Mesendoderm (in vitro differentiated cells): ENCODE results near the gene ARHGEF17.

Source experiments
- DNase-seq: peaks from one replicate; pipeline ENCODE4 v3.0.0; 2013
- H2AK5ac ChIP-seq: 2 replicates; pipeline ENCODE4 v1.6.1; 2013; ENCODE audit warnings: low read length, inconsistent platforms
- H2BK120ac ChIP-seq: 2 replicates; pipeline ENCODE4 v1.6.1; 2013; ENCODE audit warnings: low read depth, mild to moderate bottlenecking, low read length, moderate library complexity, mixed read lengths
- H2BK15ac ChIP-seq: replicated peaks from 2 replicates; pipeline ENCODE4 v1.6.1; 2013; ENCODE audit warnings: low read depth, mild to moderate bottlenecking, moderate library complexity
- H2BK5ac ChIP-seq: 2 replicates; pipeline ENCODE4 v1.6.1; 2013; ENCODE audit warnings: low read length, inconsistent platforms
- H3K18ac ChIP-seq: 2 replicates; pipeline ENCODE4 v1.6.1; 2013; ENCODE audit warnings: mild to moderate bottlenecking, low read length, mixed read lengths
- H3K23ac ChIP-seq: one replicate; pipeline ENCODE4 v1.6.1; 2013; ENCODE audit warnings: low read length
- H3K27ac ChIP-seq: 2 replicates; pipeline ENCODE4 v1.5.1; 2013; ENCODE audit warnings: low read depth, mild to moderate bottlenecking, inconsistent platforms, low read length, moderate library complexity
- H3K27me3 ChIP-seq: 2 replicates; pipeline ENCODE4 v1.6.1; 2013; ENCODE audit warnings: low read length, control low read depth, mild to moderate bottlenecking, inconsistent platforms; ENCODE audit not compliant: insufficient read depth, poor library complexity
- H3K36me3 ChIP-seq: 2 replicates; pipeline ENCODE4 v1.6.1; 2013; ENCODE audit warnings: low read length, inconsistent platforms; ENCODE audit not compliant: control insufficient read depth, insufficient read depth
- H3K4ac ChIP-seq: one replicate; pipeline ENCODE4 v1.6.1; 2013; ENCODE audit warnings: low read depth, mild to moderate bottlenecking, low read length, moderate library complexity
- H3K4me1 ChIP-seq: 2 replicates; pipeline ENCODE4 v1.6.1; 2013; ENCODE audit warnings: low read depth, low read length, inconsistent platforms; ENCODE audit not compliant: control insufficient read depth
- H3K4me2 ChIP-seq: 2 replicates; pipeline ENCODE4 v1.6.1; 2013; ENCODE audit warnings: low read length
- H3K4me3 ChIP-seq: 2 replicates; pipeline ENCODE4 v1.5.1; 2013; ENCODE audit warnings: mild to moderate bottlenecking, low read length
- H3K56ac ChIP-seq: one replicate; pipeline ENCODE4 v1.6.1; 2013; ENCODE audit warnings: low read length
- H3K79me1 ChIP-seq: 2 replicates; pipeline ENCODE4 v1.6.1; 2013; ENCODE audit warnings: low read length, inconsistent platforms
- H3K79me2 ChIP-seq: 2 replicates; pipeline ENCODE4 v1.6.1; 2013; ENCODE audit warnings: mild to moderate bottlenecking, low read length; ENCODE audit not compliant: control insufficient read depth, insufficient read depth
- H3K9ac ChIP-seq: 2 replicates; pipeline ENCODE4 v1.6.1; 2013; ENCODE audit warnings: low read length, inconsistent platforms
- H4K5ac ChIP-seq: one replicate; pipeline ENCODE4 v1.6.1; 2013; ENCODE audit warnings: low read length
- H4K8ac ChIP-seq: one replicate; pipeline ENCODE4 v1.6.1; 2013; ENCODE audit warnings: low read depth, mild to moderate bottlenecking, control low read depth, low read length, moderate library complexity
- WGBS: extraction: QIAGEN DNeasy Blood & Tissue Kit; methylation state at CpG from one replicate; pipeline ENCODE4 v1.1.7; 2013; ENCODE audit warnings: low lambda C conversion rate, missing lambda C conversion rate; ENCODE audit not compliant: insufficient coverage; ENCODE audit errors: extremely low coverage; 5-methylcytosine and 5-hydroxymethylcytosine counted together

The ARHGEF17 gene

GRCh38 chr11:73283276-73284000 is 24.6 kb upstream of the ARHGEF17 start:
- DNase-seq = no peak
- Histone ChIP-seq H3K56ac (no peak overlapping the region), H3K27me3 (no peaks in the 10 kb centered on the region), H2BK120ac (no peak overlapping the region), H2BK5ac (no peak overlapping the region), H3K79me1 (no peaks in the 10 kb centered on the region), H2AK5ac (no peak overlapping the region), H3K18ac (no peak overlapping the region), H3K79me2 (no peaks in the 10 kb centered on the region), H2BK15ac (no peak overlapping the region), H3K4me2 (no peak overlapping the region), H3K23ac (no peak overlapping the region), H3K27ac (no peak overlapping the region), H4K5ac (no peak overlapping the region), H4K8ac (no peak overlapping the region), H3K4ac (no peak overlapping the region), H3K4me3 (no peak overlapping the region), H3K4me1 (no peaks in the 10 kb centered on the region), H3K9ac (no peak overlapping the region), H3K36me3 (no peaks in the 10 kb centered on the region)
- WGBS = no CpG with 5 or more reads among the region's 10 CpGs

- Histone ChIP-seq H2BK15ac (no peak overlapping the region), H3K79me1 (no peaks in the 10 kb centered on the region), H2BK120ac (no peak overlapping the region), H3K4ac (no peak overlapping the region), H3K56ac (no peak overlapping the region), H3K23ac (no peak overlapping the region), H3K27ac (no peak overlapping the region), H2AK5ac (no peak overlapping the region), H3K27me3 (no peaks in the 10 kb centered on the region), H3K18ac (no peak overlapping the region), H3K9ac (no peak overlapping the region), H2BK5ac (no peak overlapping the region), H3K4me2 (no peak overlapping the region), H3K4me1 (peaks cover under 1% of the 10 kb centered on the region), H3K36me3 (no peaks in the 10 kb centered on the region), H4K8ac (no peak overlapping the region), H4K5ac (no peak overlapping the region), H3K79me2 (no peaks in the 10 kb centered on the region), H3K4me3 (no peak overlapping the region)
- WGBS = no CpG with 5 or more reads among the region's 3 CpGs
- no peak for DNase-seq
Measured at GRCh38 chr11:73284106-73284505, 24.0 kb upstream of the ARHGEF17 start.

- Histone ChIP-seq H3K27me3 (no peaks in the 10 kb centered on the region), H3K27ac (no peak overlapping the region), H3K4ac (no peak overlapping the region), H3K79me1 (no peaks in the 10 kb centered on the region), H3K23ac (no peak overlapping the region), H4K5ac (no peak overlapping the region), H3K36me3 (no peaks in the 10 kb centered on the region), H2BK5ac (no peak overlapping the region), H2AK5ac (no peak overlapping the region), H4K8ac (no peak overlapping the region), H3K4me3 (no peak overlapping the region), H2BK15ac (no peak overlapping the region), H3K56ac (no peak overlapping the region), H3K4me2 (no peak overlapping the region), H3K79me2 (no peaks in the 10 kb centered on the region), H3K4me1 (peaks cover 3% of the 10 kb centered on the region), H2BK120ac (no peak overlapping the region), H3K9ac (no peak overlapping the region), H3K18ac (no peak overlapping the region)
- no peak for DNase-seq
- WGBS = no CpG with 5 or more reads among the region's 1 CpG
Measured at GRCh38 chr11:73285721-73286120, 22.4 kb upstream of the ARHGEF17 start.

- H3K4ac ChIP-seq = no peak overlapping the region
- H3K36me3 ChIP-seq = no peaks in the 10 kb centered on the region
- no peak overlapping the region for H2AK5ac ChIP-seq
- no peak overlapping the region for H3K9ac ChIP-seq
- H3K4me1 ChIP-seq = peaks cover 3% of the 10 kb centered on the region
- DNase-seq = no peak
- no peaks in the 10 kb centered on the region for H3K27me3 ChIP-seq
- WGBS = no CpG with 5 or more reads among the region's 9 CpGs
- H3K56ac ChIP-seq = no peak overlapping the region
- H3K4me3 ChIP-seq = no peak overlapping the region
- H3K18ac ChIP-seq = no peak overlapping the region
- no peak overlapping the region for H2BK5ac ChIP-seq
- no peaks in the 10 kb centered on the region for H3K79me2 ChIP-seq
- no peak overlapping the region for H3K23ac ChIP-seq
- H3K79me1 ChIP-seq = no peaks in the 10 kb centered on the region
- H2BK120ac ChIP-seq = no peak overlapping the region
- H4K8ac ChIP-seq = no peak overlapping the region
- no peak overlapping the region for H2BK15ac ChIP-seq
- no peak overlapping the region for H3K27ac ChIP-seq
- no peak overlapping the region for H3K4me2 ChIP-seq
- H4K5ac ChIP-seq = no peak overlapping the region
Measured at GRCh38 chr11:73286240-73286810, 21.8 kb upstream of the ARHGEF17 start.

GRCh38 chr11:73287400-73288101 is 20.5 kb upstream of the ARHGEF17 start:
- Histone ChIP-seq H3K56ac (no peak overlapping the region), H3K9ac (no peak overlapping the region), H3K79me1 (no peaks in the 10 kb centered on the region), H3K4me2 (no peak overlapping the region), H2BK120ac (no peak overlapping the region), H3K79me2 (no peaks in the 10 kb centered on the region), H2BK15ac (no peak overlapping the region), H3K4ac (no peak overlapping the region), H3K36me3 (no peaks in the 10 kb centered on the region), H3K18ac (no peak overlapping the region), H3K4me3 (no peak overlapping the region), H4K8ac (no peak overlapping the region), H3K23ac (no peak overlapping the region), H4K5ac (no peak overlapping the region), H2BK5ac (no peak overlapping the region), H3K27ac (no peak overlapping the region), H3K27me3 (no peaks in the 10 kb centered on the region), H2AK5ac (no peak overlapping the region), H3K4me1 (peaks cover 3% of the 10 kb centered on the region)
- DNase-seq = no peak
- no CpG with 5 or more reads among the region's 10 CpGs for WGBS
